ENCODE data around the gene TRAK1.

- TF ChIP-seq CTCF (IDR thresholded peaks at IDR 0.05) = no peak
- no peak for TF ChIP-seq POLR2A (IDR thresholded peaks at IDR 0.05)
Observed at GRCh38 chr3:42262525-42262924, 171.4 kb downstream of the TRAK1 start.
